NCI-H1048 (cell line): ENCODE data around the gene ELAVL1.
"Not testable (repeated sequence)": the region's sequence is repeated elsewhere in the genome, so short reads cannot be mapped to it uniquely, and the experiment has no call there.

Experiments
- DNase-seq: peaks from one replicate; lab custom pipeline; 2025; lab: John Stamatoyannopoulos, UW

The ELAVL1 gene

GRCh38 chr19:7968796-7969554 is 36.5 kb downstream of the ELAVL1 start:
- DNase-seq: no peak

DNA sequence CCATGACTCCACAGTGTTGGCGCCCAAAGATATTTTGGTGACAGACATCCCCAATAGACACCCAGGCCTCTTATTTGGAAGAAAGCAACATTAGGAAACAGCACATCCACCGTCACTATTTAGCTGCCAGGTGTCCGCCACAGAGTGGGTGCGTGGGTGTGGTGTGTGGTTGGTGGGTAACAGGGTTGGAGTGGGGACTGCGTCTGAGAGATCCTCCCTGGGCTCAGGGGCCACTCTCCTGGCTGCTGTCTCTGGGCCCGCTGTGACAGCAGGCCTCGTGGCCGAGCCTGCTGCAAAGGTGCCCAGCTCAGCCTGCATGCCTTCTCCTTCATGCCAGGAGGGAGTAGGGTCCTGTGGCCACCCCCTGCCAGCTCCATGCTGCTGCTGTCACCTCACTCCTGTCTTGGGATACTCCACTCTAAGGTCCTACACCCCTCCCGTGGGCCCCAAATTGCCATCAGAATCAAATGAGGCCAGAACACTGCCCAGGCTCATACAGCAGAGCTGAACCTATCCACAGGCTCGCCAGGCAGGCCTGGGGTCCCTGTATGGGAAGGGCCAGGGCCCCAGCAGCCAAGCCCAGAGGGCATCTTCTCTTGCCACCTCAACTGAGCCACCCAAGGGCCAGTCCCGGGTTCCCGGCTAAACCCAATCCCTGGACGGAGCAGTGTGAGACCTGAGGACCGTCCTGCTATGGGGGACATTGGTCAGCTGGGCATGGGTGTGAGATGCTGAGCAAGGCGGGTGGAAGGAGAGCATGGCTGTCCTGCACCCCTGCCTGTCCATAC is 37.2 kb downstream of the ELAVL1 start:
- DNase-seq: no peak

DNA sequence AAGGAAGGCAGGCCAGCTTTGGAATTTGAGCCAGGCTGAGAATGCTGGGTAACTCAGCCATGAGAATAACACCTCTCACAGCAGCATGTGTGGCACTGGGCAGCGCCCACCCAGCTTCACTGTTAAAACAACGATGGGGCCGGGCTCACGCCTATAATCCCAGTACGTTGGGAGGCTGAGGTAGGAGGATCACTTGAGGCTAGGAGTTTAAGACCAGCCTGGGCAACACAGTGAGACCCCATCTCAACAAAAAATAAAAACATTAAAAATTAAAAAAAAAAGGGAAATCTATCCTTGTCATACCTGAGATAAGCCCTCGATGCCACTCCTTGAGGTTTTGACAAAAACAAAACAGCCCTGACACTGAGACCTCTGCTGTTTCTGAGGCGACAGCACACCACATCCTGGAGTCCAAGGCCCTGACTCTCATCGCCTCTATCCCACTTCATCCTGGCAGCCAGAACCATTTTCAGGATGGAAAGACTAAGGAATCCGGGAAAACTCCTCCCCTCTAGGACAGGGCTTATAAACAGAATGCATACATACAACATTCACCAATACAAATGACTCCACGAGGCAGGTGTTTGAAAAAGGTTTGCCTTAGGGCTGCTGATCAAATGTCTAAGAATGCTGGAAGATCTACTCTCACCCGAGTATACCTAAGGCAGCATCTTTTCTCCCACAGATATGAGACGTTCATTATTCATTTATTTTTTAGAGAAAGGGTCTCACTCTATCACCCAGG is 39.3 kb downstream of the ELAVL1 start:
- DNase-seq: no peak

DNA sequence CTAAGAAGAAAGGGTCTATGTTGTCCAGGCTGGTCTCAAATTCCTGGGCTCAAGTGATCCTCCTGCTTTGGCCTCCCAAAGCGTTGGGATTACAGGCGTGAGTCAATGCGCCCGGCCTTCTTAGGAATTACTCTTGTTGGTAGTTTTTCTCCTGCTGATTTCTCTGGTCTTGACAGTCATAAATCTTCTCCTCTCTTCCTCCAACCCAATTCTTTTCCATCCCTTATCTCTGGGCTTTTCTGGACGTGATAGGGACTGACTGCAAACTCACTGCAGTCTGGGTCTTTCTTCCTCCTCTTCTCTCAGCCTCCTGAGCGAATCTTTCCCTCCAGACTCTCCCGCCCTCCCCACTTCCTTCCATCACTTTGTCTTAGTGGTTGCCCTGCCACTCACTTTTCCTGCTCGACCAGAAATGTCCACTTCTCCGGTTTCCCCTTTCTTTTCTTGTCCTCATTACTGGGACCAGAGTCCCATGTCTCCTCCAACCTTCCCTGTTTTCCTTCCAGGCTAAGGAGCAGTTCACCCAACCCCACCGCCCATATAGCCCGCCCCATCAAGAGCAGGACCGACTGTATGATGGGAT is 40.1 kb downstream of the ELAVL1 start:
- no peak for DNase-seq

DNA sequence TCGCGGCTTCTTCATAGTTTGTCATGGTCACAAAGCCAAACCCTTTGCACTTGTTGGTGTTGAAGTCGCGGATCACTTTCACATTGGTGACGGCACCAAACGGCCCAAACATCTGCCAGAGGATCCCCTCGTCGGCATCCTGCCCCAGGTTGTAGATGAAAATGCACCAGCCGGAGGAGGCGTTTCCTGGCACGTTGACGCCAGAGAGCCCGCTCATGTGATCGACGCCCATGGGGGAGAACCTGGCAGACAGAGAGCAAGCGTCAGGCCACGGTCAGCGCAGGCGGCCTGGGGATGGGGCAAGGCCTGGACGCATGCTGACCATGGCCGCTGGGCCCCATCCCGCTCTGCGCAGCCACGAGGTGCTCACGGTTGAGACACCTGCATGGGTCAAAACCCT is 41.9 kb downstream of the ELAVL1 start:
- no peak for DNase-seq

DNA sequence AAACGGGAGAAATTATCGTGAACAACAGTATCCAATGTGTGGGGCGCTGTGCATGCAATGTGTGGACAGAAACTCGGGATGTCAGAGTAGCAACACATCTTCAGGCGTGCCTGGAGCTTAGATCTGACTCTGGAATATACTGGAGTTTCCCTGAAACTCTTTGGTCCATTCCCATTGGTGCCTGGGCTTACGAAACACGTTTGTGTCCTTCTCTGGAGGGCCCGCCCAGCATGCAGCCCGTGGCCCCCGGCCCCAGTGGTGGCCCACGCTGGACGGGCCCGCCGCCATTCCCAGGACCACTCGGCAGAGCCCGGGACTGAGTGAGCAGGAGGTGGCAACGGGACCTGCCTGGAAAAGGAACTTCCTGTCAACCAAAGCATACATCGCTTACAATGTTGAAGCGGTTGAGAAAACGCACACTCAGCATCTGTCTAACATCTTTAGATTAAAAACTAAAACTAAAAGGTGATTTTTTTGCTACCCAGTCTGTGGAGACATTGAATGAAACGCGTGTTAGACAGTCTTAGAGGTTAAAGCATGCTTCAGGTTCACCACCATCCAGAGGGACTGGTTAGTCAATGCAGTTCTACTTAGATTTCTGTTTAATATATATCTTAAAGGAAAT is 42.7 kb downstream of the ELAVL1 start:
- DNase-seq: no peak

DNA sequence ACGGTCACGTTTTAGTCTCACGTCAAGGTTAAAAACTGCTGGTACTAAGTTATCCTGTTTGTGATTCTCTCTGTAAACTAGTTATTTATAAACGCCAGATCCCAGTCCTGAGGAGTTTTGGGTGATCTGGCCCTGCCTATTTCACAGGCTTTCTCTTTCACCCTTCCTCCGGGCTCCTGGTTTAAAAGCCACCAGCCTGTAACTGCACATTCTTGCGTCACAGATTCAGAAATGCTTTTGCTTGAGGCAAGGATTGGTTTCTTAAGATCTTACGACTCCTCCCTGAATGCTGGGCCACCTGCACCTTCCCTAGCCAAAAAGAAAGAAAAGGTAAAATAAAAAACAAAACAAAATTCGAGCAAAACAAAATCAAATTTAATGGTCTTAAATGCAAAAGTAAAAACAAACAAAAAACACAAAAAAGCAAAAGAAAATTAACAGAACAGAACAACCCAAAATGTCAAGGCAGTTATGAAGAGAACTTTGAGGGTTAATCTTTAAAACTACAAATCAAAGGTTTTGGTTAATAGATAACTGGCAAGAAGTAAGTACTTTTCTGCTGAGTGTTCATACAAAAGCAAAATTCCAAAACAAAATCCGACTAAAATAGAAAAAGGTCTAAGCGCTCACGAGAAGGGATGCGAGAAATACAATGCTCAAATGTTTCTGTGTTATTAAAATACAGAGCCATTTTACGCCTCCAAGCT is 43.4 kb downstream of the ELAVL1 start:
- DNase-seq: no peak

- DNase-seq: not testable (repeated sequence)
Measured at GRCh38 chr19:7961082-7961481, 44.4 kb downstream of the ELAVL1 start.

- DNase-seq: no peak
Measured at GRCh38 chr19:7959211-7959610, 46.2 kb downstream of the ELAVL1 start.

- DNase-seq: no peak
Measured at GRCh38 chr19:7955696-7956095, 49.7 kb downstream of the ELAVL1 start.

GRCh38 chr19:7953576-7953975 is 51.9 kb downstream of the ELAVL1 start:
- DNase-seq: no peak

GRCh38 chr19:7953060-7953459 is 52.4 kb downstream of the ELAVL1 start:
- DNase-seq: no peak

DNA sequence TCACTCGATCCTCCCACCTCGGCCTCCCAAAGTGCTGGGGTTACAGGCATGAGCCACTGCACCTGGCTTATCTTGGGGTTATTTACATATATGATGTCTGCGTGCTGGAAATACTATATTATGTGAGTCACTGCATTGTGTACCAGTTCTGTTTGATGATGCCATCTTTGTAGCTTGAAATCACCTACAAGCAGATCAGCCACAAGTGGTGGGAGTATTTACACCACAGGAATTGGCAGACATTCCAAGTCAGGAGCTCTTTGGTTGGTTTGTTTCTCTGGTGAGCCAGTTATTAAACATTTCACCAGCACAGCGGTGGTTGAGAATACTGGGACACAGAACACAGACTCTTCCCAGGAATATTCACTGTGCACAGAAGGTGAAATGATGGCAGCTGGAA is 57.5 kb downstream of the ELAVL1 start:
- no peak for DNase-seq

DNA sequence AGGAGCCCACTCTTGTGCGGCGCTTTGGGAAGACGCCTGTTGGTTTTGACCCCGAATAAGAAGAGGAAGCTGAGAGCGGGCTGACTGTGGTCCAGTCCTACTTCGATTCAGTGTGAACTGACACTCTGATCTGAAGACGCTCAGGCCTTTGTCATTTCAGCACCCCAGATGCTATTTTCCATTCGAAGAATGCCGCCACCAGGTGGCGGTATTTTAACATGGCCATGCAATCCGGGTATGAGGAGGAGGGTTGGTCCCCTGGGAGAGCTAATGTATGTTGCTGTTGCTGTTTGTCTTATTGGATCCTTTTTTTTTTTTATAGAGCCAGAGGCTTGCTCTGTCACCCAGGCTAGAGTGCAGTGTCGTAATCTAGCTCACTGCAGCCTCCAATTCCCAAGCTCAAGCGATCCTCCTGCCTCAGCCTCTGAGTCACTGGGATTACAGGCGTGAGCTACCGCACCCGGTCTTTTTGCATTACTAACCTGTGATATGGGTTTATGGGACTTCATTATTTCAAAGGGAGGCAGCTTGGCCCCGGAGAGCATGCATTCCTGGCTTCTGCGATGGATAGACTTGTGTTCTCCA is 61.2 kb downstream of the ELAVL1 start:
- peak; percentile 55 for DNase-seq

GRCh38 chr19:7943444-7944176 is 61.8 kb downstream of the ELAVL1 start, which contains the start of gene TIMM44:
TIMM44 (minus strand) TSS chr19:7943666; CDS start chr19:7943651, 15 bp downstream.
- peak; percentile 98 for DNase-seq

- no peak for DNase-seq
Measured at GRCh38 chr19:7942981-7943443, 62.4 kb downstream of the ELAVL1 start.

DNA sequence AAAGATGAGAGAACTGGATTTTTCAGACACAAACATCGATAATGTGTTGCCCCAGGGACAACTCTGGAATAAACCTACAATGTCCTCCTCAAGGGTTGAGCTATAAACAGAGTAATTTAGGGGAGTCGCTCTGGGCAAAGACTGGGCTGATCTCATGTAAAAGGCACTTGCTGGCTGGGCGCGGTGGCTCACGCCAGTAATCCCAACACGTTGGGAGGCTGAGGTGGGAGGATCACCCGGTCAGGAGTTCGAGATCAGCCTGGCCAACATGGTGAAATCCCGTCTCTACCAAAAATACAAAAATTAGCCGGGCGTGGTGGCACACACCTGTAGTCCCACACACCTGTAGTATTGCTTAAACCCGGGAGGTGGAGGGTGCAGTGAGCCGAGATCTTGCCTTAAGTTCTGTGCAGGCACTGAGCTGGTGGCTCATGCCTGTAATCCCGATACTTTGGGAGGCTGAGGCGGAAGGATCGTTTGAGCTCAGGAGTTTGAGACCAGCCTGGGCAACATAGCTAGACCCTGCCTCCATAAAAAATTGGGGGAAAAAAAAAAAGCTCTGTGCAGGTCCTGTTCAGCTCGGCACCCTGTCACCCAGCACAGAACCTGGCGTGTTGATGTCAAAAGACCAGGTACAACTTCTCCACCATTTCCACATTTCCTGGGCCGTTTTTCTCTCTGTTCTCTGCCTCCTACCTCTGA is 63.4 kb downstream of the ELAVL1 start:
- DNase-seq: no peak

- no peak for DNase-seq
Measured at GRCh38 chr19:7940841-7941240, 64.6 kb downstream of the ELAVL1 start.

- DNase-seq: no peak
Measured at GRCh38 chr19:7934766-7935165, 70.7 kb downstream of the ELAVL1 start.
